HepG2 (cell line): Measurements from ENCODE around the gene HBA1. TPM values are rescaled to one million over a fixed set of nuclear protein-coding genes. Genes with fewer than 3 reads are reported as not detected.

Experiments used
- EZH2 ChIP-seq: conservative IDR thresholded peaks from 2 replicates; pipeline ENCODE4 v1.6.1; 2012; ENCODE audit warnings: mild to moderate bottlenecking, low read depth, low read length, moderate library complexity
- IRF2 ChIP-seq: IDR thresholded peaks from 2 replicates; pipeline ENCODE4 v1.6.1; 2018; ENCODE audit warnings: missing genetic modification reagents, missing compliant biosample characterization
- JARID2 ChIP-seq: sonication (generic); formaldehyde crosslinking; IDR thresholded peaks from 2 replicates; pipeline ENCODE4 v1.8.1; 2023; ENCODE audit warnings: missing genetic modification reagents, inconsistent platforms; ENCODE audit not compliant: insufficient replicate concordance
- NR2F2 ChIP-seq: IDR thresholded peaks from 2 replicates; pipeline ENCODE4 v1.6.1; 2012; ENCODE audit warnings: low read depth, inconsistent platforms, borderline replicate concordance
- PHF21A ChIP-seq: sonication (generic); formaldehyde crosslinking; IDR thresholded peaks from 2 replicates; pipeline ENCODE4 v1.5.0; 2020; ENCODE audit warnings: mild to moderate bottlenecking, missing genetic modification reagents
- RFXANK ChIP-seq: IDR thresholded peaks from 2 replicates; pipeline ENCODE4 v1.6.1; 2016
- ZNF235 ChIP-seq: sonication (generic); formaldehyde crosslinking; IDR thresholded peaks from 2 replicates; pipeline ENCODE4 v1.8.1; 2023; ENCODE audit warnings: mild to moderate bottlenecking, missing genetic modification reagents, borderline replicate concordance
- ZNF329 ChIP-seq: sonication (generic); formaldehyde crosslinking; IDR thresholded peaks from 2 replicates; pipeline ENCODE4 v1.9.0; 2021; ENCODE audit warnings: low read depth, mild to moderate bottlenecking, missing genetic modification reagents
- ZNF549 ChIP-seq: sonication (generic); formaldehyde crosslinking; IDR thresholded peaks from 2 replicates; pipeline ENCODE4 v1.5.0; 2020; ENCODE audit warnings: missing genetic modification reagents
- ZNF598 ChIP-seq: sonication (generic); formaldehyde crosslinking; IDR thresholded peaks from 2 replicates; pipeline ENCODE4 v1.5.1; 2020; ENCODE audit warnings: mild to moderate bottlenecking, missing genetic modification reagents, borderline replicate concordance
- polyA plus RNA-seq, 8 experiments: library from polyadenylated mRNA; depleted of rRNA in 3 of 8; stranded (reverse) in 7 of 8; unstranded in 1 of 8; fragments of >200 nt; fragmentation: Illumina TruSeq in 4 of 8; extraction: Trizol in 4 of 8; gene quantifications; 2 replicates each; pipeline versions ENCODE4 v1.2.1 to v1.2.3, GENCODE V29; 2011 to 2016; ENCODE audit warnings: low read depth in 4 of 8, missing spikeins in 1 of 8, mixed read lengths in 1 of 8; ENCODE audit not compliant: insufficient read depth in 1 of 8
- total RNA-seq, 5 experiments: library from RNA; depleted of rRNA; stranded (reverse); fragments of >200 nt; fragmentation: Illumina TruSeq; extraction: Trizol; gene quantifications; 2 replicates each; pipeline ENCODE4 v1.2.3, GENCODE V29; 2016; ENCODE audit warnings: low read depth in 1 of 5
- TF ChIP-seq, protein P1 (sequence below): sonication (generic); formaldehyde crosslinking; IDR thresholded peaks from 2 replicates; pipeline ENCODE4 v1.4.0; 2020; ENCODE audit warnings: mild to moderate bottlenecking, missing genetic modification reagents
- TF ChIP-seq, protein P2 (sequence below): sonication (generic); formaldehyde crosslinking; IDR thresholded peaks from 2 replicates; pipeline ENCODE4 v1.4.0; 2020; ENCODE audit warnings: mild to moderate bottlenecking, missing genetic modification reagents
- TF ChIP-seq, protein P3 (sequence below): sonication (generic); formaldehyde crosslinking; IDR thresholded peaks from 2 replicates; pipeline ENCODE4 v1.4.0; 2020; ENCODE audit warnings: missing genetic modification reagents
- TF ChIP-seq, protein P4 (sequence below): sonication (generic); formaldehyde crosslinking; IDR thresholded peaks from 2 replicates; pipeline ENCODE4 v1.4.0; 2020; ENCODE audit warnings: missing genetic modification reagents, borderline replicate concordance

HBA1 gene
- total and polyA plus RNA-seq, 2 of the 13 experiments (the other 11 are each of a cell fraction or from before 2014, with no cell fraction given), result 0.59 TPM; not detected in 1

DNA sequence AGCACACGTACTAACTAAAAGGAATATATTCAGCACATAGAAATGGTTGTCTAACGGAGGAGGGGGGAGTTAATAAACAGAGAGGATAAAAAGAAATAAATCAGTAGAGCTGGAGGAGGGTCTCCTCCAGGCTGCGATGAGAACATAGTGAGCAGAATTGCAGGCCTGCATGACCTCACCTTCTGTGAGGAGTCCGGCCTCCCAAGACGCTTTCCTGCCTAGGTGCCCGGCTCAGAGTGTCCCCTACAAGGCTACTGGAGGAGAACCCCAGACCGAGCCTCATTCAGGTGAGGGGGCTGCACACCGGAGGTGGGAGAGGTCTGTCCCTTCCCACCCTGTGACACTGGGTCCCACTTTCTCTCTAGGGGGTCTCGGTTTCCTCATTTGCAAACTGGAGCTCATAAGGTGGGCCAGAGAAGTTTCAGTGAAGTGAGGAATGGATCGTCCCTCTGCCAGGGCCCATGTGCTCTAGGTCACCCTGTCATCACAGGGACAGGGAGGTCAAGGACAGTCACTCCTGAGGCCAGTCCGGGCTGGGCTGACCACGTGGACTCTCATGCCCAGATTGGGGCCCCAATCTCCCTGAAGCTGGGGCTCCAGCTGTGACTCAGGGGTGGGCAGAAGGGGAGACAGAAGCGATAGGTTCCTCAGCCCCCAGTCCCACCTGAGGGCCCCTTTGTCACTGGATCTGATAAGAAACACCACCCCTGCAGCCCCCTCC is 14.0 kb upstream of the HBA1 start (continued):
- TF ChIP-seq, protein P1, sequence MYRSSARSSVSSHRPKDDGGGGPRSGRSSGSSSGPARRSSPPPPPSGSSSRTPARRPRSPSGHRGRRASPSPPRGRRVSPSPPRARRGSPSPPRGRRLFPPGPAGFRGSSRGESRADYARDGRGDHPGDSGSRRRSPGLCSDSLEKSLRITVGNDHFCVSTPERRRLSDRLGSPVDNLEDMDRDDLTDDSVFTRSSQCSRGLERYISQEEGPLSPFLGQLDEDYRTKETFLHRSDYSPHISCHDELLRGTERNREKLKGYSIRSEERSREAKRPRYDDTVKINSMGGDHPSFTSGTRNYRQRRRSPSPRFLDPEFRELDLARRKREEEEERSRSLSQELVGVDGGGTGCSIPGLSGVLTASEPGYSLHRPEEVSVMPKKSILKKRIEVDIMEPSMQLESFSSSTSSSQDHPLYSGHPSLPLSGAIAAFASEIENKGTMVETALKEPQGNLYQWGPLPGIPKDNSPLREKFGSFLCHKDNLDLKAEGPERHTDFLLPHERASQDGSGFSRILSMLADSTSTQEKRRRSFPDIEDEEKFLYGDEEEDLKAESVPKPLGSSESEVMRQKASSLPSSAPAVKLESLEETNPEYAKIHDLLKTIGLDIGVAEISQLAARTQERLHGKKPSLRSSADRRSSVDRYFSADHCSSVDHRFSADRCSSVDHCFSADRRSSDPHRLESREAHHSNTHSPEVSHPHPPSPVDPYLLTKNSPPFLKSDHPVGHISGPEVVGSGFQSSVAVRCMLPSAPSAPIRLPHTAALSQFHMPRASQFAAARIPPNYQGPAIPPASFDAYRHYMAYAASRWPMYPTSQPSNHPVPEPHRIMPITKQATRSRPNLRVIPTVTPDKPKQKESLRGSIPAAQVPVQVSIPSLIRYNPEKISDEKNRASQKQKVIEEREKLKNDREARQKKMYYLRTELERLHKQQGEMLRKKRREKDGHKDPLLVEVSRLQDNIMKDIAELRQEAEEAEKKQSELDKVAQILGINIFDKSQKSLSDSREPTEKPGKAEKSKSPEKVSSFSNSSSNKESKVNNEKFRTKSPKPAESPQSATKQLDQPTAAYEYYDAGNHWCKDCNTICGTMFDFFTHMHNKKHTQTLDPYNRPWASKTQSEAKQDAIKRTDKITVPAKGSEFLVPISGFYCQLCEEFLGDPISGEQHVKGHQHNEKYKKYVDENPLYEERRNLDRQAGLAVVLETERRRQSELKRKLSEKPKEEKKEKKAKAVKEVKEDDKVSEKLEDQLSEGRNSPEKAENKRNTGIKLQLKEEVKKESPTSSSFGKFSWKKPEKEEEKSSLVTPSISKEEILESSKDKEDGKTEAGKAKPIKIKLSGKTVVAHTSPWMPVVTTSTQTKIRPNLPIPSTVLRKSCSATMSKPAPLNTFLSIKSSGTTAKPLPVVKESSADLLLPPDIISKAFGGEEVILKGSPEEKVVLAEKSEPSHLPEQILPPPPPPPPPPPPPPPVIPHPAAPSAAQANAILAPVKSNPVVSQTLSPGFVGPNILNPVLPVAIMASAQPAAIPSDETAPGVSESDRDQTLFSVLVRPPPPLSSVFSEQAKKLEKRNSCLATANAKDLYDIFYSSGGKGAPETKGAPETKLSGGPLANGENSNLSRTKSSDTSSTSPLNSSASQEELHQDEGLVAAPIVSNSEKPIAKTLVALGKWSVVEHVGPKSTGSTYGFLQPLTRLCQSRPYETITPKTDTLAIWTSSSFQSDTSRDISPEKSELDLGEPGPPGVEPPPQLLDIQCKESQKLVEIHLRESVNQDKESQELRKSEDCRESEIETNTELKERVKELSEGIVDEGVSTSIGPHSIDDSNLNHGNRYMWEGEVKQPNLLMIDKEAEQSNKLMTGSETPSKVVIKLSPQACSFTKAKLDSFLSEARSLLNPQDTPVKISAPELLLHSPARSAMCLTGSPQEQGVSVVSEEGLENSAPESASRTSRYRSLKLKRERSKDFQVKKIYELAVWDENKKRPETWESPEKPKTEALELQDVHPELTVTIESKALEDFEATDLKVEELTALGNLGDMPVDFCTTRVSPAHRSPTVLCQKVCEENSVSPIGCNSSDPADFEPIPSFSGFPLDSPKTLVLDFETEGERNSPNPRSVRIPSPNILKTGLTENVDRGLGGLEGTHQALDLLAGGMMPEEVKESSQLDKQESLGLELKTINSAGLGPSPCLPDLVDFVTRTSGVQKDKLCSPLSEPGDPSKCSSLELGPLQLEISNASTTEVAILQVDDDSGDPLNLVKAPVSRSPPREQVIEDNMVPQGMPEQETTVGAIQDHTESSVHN (CRISPR knock-in tag), result no peak
- TF ChIP-seq ZNF235, result no peak
- peak; percentile 73 for TF ChIP-seq NR2F2
- TF ChIP-seq ZNF598 (CRISPR knock-in tag), result no peak
- 0 out of 2 replicates have a peak, but pooled peaks have one; percentile 24 for TF ChIP-seq IRF2 (CRISPR knock-in tag)
- TF ChIP-seq, protein P2, sequence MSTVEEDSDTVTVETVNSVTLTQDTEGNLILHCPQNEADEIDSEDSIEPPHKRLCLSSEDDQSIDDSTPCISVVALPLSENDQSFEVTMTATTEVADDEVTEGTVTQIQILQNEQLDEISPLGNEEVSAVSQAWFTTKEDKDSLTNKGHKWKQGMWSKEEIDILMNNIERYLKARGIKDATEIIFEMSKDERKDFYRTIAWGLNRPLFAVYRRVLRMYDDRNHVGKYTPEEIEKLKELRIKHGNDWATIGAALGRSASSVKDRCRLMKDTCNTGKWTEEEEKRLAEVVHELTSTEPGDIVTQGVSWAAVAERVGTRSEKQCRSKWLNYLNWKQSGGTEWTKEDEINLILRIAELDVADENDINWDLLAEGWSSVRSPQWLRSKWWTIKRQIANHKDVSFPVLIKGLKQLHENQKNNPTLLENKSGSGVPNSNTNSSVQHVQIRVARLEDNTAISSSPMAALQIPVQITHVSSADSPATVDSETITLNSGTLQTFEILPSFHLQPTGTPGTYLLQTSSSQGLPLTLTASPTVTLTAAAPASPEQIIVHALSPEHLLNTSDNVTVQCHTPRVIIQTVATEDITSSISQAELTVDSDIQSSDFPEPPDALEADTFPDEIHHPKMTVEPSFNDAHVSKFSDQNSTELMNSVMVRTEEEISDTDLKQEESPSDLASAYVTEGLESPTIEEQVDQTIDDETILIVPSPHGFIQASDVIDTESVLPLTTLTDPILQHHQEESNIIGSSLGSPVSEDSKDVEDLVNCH (CRISPR knock-in tag), result no peak
- TF ChIP-seq ZNF329 (CRISPR knock-in tag), result no peak
- no peak for TF ChIP-seq ZNF549
- TF ChIP-seq, protein P3, sequence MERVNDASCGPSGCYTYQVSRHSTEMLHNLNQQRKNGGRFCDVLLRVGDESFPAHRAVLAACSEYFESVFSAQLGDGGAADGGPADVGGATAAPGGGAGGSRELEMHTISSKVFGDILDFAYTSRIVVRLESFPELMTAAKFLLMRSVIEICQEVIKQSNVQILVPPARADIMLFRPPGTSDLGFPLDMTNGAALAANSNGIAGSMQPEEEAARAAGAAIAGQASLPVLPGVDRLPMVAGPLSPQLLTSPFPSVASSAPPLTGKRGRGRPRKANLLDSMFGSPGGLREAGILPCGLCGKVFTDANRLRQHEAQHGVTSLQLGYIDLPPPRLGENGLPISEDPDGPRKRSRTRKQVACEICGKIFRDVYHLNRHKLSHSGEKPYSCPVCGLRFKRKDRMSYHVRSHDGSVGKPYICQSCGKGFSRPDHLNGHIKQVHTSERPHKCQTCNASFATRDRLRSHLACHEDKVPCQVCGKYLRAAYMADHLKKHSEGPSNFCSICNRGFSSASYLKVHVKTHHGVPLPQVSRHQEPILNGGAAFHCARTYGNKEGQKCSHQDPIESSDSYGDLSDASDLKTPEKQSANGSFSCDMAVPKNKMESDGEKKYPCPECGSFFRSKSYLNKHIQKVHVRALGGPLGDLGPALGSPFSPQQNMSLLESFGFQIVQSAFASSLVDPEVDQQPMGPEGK (CRISPR knock-in tag), result peak; percentile 58; the same call in 1 of the 2 replicates
- TF ChIP-seq RFXANK (CRISPR knock-in tag), result no peak
- TF ChIP-seq, protein P4, sequence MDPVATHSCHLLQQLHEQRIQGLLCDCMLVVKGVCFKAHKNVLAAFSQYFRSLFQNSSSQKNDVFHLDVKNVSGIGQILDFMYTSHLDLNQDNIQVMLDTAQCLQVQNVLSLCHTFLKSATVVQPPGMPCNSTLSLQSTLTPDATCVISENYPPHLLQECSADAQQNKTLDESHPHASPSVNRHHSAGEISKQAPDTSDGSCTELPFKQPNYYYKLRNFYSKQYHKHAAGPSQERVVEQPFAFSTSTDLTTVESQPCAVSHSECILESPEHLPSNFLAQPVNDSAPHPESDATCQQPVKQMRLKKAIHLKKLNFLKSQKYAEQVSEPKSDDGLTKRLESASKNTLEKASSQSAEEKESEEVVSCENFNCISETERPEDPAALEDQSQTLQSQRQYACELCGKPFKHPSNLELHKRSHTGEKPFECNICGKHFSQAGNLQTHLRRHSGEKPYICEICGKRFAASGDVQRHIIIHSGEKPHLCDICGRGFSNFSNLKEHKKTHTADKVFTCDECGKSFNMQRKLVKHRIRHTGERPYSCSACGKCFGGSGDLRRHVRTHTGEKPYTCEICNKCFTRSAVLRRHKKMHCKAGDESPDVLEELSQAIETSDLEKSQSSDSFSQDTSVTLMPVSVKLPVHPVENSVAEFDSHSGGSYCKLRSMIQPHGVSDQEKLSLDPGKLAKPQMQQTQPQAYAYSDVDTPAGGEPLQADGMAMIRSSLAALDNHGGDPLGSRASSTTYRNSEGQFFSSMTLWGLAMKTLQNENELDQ, result no peak
- no peak for TF ChIP-seq PHF21A (CRISPR knock-in tag)
- 0 out of 2 replicates have a peak, but pooled peaks have one; percentile 48 for TF ChIP-seq EZH2
- no peak for TF ChIP-seq JARID2 (CRISPR knock-in tag)
